HEK293 (cell line): ENCODE data around the gene ARMC7.

Experiments
- CTCF ChIA-PET: fragments of 350-600 bp; formaldehyde crosslinking; extraction: SDS; loops from one replicate; lab custom pipeline; 2021; ENCODE audit warnings: antibody characterized with exemption; lab: Yijun Ruan, JAX
- POLR2A ChIA-PET: fragments of 300-600 bp; formaldehyde crosslinking; extraction: SDS; loops from one replicate; lab custom pipeline; 2020; ENCODE audit warnings: antibody characterized with exemption, inconsistent platforms; lab: Yijun Ruan, JAX
- H3K27ac ChIP-seq: fragments of 200-500 bp; sonication (Bioruptor generic); 2 replicates; pipeline ENCODE4 v1.5.1; 2014; ENCODE audit warnings: low read depth, low read length, control low read depth, inconsistent platforms; ENCODE audit errors: extremely low read depth
- H3K36me3 ChIP-seq, 2 experiments: fragments of 200-500 bp in 1 of 2; sonication (Bioruptor generic) in 1 of 2; 1 replicate in 1 of 2; 2 replicates in 1 of 2; pipeline ENCODE4 v1.5.1; 2014 to 2017; ENCODE audit warnings: inconsistent platforms in 2 of 2, low read length in 2 of 2; ENCODE audit not compliant: control insufficient read depth in 2 of 2, insufficient read depth in 1 of 2
- H3K4me1 ChIP-seq: fragments of 200-500 bp; sonication (Bioruptor generic); 2 replicates; pipeline ENCODE4 v1.5.1; 2014; ENCODE audit warnings: mild to moderate bottlenecking, low read length, inconsistent platforms; ENCODE audit not compliant: control insufficient read depth, insufficient read depth
- H3K4me3 ChIP-seq: 2 replicates; pipeline ENCODE4 v1.5.1; 2011; ENCODE audit warnings: low read depth, mild to moderate bottlenecking, control low read depth, low read length, moderate library complexity
- H3K9me3 ChIP-seq: fragments of 200-500 bp; sonication (Bioruptor generic); 2 replicates; pipeline ENCODE4 v1.5.1; 2014; ENCODE audit warnings: low read depth, low read length, inconsistent platforms; ENCODE audit not compliant: control insufficient read depth, insufficient read depth
- EGR2 ChIP-seq: fragments of 450-650 bp; formaldehyde crosslinking; IDR thresholded peaks from 2 replicates; pipeline ENCODE4 v1.5.1; 2016; ENCODE audit warnings: low read depth, missing biosample characterization, missing genetic modification characterization
- FEZF1 ChIP-seq: fragments of 450-650 bp; formaldehyde crosslinking; IDR thresholded peaks from 2 replicates; pipeline ENCODE4 v1.5.1; 2016; ENCODE audit warnings: missing biosample characterization, missing genetic modification characterization
- GLI2 ChIP-seq: fragments of 450-650 bp; formaldehyde crosslinking; IDR thresholded peaks from 2 replicates; pipeline ENCODE4; 2017; ENCODE audit warnings: missing biosample characterization, missing genetic modification characterization, low read depth, borderline replicate concordance
- HOXD13 ChIP-seq: sonication (generic); formaldehyde crosslinking; IDR thresholded peaks from 2 replicates; pipeline ENCODE4 v1.8.0; 2022; ENCODE audit warnings: missing genetic modification reagents, borderline replicate concordance
- MZF1 ChIP-seq: fragments of 450-650 bp; formaldehyde crosslinking; IDR thresholded peaks from 2 replicates; pipeline ENCODE4 v1.5.1; 2017; ENCODE audit warnings: missing biosample characterization, missing genetic modification characterization, borderline replicate concordance
- OVOL3 ChIP-seq: fragments of 450-650 bp; formaldehyde crosslinking; IDR thresholded peaks from 2 replicates; pipeline ENCODE4 v1.5.1; 2016; ENCODE audit warnings: missing biosample characterization, missing genetic modification characterization
- PRDM1 ChIP-seq: fragments of 450-650 bp; formaldehyde crosslinking; IDR thresholded peaks from 2 replicates; pipeline ENCODE4; 2016; ENCODE audit warnings: missing biosample characterization, missing genetic modification characterization
- ZBTB6 ChIP-seq: fragments of 450-650 bp; formaldehyde crosslinking; IDR thresholded peaks from 2 replicates; pipeline ENCODE4 v1.5.1; 2017; ENCODE audit warnings: missing biosample characterization, missing genetic modification characterization
- ZFHX2 ChIP-seq: fragments of 450-650 bp; formaldehyde crosslinking; conservative IDR thresholded peaks from 2 replicates; pipeline ENCODE4 v1.5.1; 2016; ENCODE audit warnings: missing biosample characterization, missing genetic modification characterization
- ZNF112 ChIP-seq: fragments of 450-650 bp; formaldehyde crosslinking; IDR thresholded peaks from 2 replicates; pipeline ENCODE4 v1.5.0; 2017; ENCODE audit warnings: missing biosample characterization, missing genetic modification characterization
- ZNF146 ChIP-seq: fragments of 450-650 bp; formaldehyde crosslinking; IDR thresholded peaks from 2 replicates; pipeline ENCODE4 v1.5.1; 2016; ENCODE audit warnings: missing biosample characterization, missing genetic modification characterization
- ZNF398 ChIP-seq: fragments of 450-650 bp; formaldehyde crosslinking; IDR thresholded peaks from 2 replicates; pipeline ENCODE4 v1.5.1; 2017; ENCODE audit warnings: missing biosample characterization, missing genetic modification characterization
- ZNF555 ChIP-seq: fragments of 450-650 bp; formaldehyde crosslinking; conservative IDR thresholded peaks from 2 replicates; pipeline ENCODE4 v1.5.1; 2017; ENCODE audit warnings: missing biosample characterization, mild to moderate bottlenecking, missing genetic modification characterization, inconsistent platforms
- ZNF561 ChIP-seq: fragments of 450-650 bp; IDR thresholded peaks from 2 replicates; pipeline ENCODE4 v1.5.1; 2018; ENCODE audit warnings: missing biosample characterization, missing genetic modification characterization, borderline replicate concordance
- ZNF571 ChIP-seq: fragments of 450-650 bp; formaldehyde crosslinking; IDR thresholded peaks from 2 replicates; pipeline ENCODE4 v1.5.0; 2017; ENCODE audit warnings: missing biosample characterization, missing genetic modification characterization
- ZNF580 ChIP-seq: fragments of 450-650 bp; formaldehyde crosslinking; IDR thresholded peaks from 2 replicates; pipeline ENCODE4 v1.5.1; 2016; ENCODE audit warnings: missing biosample characterization, missing genetic modification characterization
- ZNF777 ChIP-seq: fragments of 450-650 bp; formaldehyde crosslinking; IDR thresholded peaks from 2 replicates; pipeline ENCODE4 v1.5.1; 2017; ENCODE audit warnings: missing biosample characterization, missing genetic modification characterization, borderline replicate concordance
- ZNF792 ChIP-seq: fragments of 450-650 bp; formaldehyde crosslinking; IDR thresholded peaks from 2 replicates; pipeline ENCODE4 v1.5.1; 2016; ENCODE audit warnings: missing biosample characterization, missing genetic modification characterization
- TF ChIP-seq, protein P1 (sequence below): fragments of 450-650 bp; formaldehyde crosslinking; IDR thresholded peaks from 2 replicates; pipeline ENCODE4 v1.5.1; 2017; ENCODE audit warnings: missing biosample characterization, missing genetic modification characterization
- TF ChIP-seq, protein P2 (sequence below): fragments of 450-650 bp; formaldehyde crosslinking; IDR thresholded peaks from 2 replicates; pipeline ENCODE4 v1.5.1; 2016; ENCODE audit warnings: missing biosample characterization, missing genetic modification characterization
- TF ChIP-seq, protein P3 (sequence below): fragments of 450-650 bp; formaldehyde crosslinking; IDR thresholded peaks from 2 replicates; pipeline ENCODE4 v1.5.1; 2016; ENCODE audit warnings: missing biosample characterization, missing genetic modification characterization

ARMC7 gene

DNA sequence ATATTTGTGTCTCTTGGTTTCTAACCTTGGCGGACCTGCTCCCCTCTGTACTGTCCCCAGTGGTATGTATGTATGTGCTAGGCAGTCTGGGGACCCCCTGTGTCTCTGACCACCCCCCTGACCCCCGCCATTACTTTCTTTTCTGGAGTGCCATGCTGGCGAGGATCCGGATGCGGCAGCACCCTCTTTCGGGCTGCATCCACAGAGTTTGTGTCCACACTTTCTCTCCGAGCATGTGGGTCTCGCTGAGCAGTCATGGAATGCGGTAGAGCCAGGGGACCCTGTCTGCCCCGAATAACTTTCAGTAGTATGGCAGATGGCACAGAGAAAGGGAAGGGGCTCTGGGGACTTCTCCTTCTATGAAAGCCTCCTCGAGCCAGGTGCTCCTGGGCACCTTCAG lies 45.7 kb upstream of the ARMC7 start (continued):
- TF ChIP-seq, protein P1, sequence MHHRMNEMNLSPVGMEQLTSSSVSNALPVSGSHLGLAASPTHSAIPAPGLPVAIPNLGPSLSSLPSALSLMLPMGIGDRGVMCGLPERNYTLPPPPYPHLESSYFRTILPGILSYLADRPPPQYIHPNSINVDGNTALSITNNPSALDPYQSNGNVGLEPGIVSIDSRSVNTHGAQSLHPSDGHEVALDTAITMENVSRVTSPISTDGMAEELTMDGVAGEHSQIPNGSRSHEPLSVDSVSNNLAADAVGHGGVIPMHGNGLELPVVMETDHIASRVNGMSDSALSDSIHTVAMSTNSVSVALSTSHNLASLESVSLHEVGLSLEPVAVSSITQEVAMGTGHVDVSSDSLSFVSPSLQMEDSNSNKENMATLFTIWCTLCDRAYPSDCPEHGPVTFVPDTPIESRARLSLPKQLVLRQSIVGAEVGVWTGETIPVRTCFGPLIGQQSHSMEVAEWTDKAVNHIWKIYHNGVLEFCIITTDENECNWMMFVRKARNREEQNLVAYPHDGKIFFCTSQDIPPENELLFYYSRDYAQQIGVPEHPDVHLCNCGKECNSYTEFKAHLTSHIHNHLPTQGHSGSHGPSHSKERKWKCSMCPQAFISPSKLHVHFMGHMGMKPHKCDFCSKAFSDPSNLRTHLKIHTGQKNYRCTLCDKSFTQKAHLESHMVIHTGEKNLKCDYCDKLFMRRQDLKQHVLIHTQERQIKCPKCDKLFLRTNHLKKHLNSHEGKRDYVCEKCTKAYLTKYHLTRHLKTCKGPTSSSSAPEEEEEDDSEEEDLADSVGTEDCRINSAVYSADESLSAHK (tag by site-specific recombination): no peak
- TF ChIP-seq FEZF1 (no peak), OVOL3 (tag by site-specific recombination) (no peak), ZNF571 (tag by site-specific recombination) (no peak), ZNF146 (tag by site-specific recombination) (no peak)

GRCh38 chr17:75064460-75064859 lies 45.3 kb upstream of the ARMC7 start:
- Histone ChIP-seq H3K36me3 (peaks cover 18 to 60% of the 10 kb centered on the region in 2 experiments), H3K4me1 (no peaks in the 10 kb centered on the region), H3K4me3 (no peak overlapping the region), H3K9me3 (no peaks in the 10 kb centered on the region), H3K27ac (no peak overlapping the region)
- ChIA-PET POLR2A (interaction anchor here (0.6 to 1.0 kb wide), 2 partner anchors 45 to 528 kb away, joined by 3 read pairs; partner anchors contain the start of gene ARMC7), CTCF (interaction anchor here (0.7 to 15.6 kb wide), 5 partner anchors 8 to 1649 kb away, joined by 3 to 117 read pairs (median 4); partner anchors contain the start of gene ARMC7)
- TF ChIP-seq ZNF792 (tag by site-specific recombination) (no peak), ZFHX2 (tag by site-specific recombination) (no peak), EGR2 (tag by site-specific recombination) (no peak), ZNF561 (no peak), PRDM1 (tag by site-specific recombination) (no peak)
- TF ChIP-seq, protein P2, sequence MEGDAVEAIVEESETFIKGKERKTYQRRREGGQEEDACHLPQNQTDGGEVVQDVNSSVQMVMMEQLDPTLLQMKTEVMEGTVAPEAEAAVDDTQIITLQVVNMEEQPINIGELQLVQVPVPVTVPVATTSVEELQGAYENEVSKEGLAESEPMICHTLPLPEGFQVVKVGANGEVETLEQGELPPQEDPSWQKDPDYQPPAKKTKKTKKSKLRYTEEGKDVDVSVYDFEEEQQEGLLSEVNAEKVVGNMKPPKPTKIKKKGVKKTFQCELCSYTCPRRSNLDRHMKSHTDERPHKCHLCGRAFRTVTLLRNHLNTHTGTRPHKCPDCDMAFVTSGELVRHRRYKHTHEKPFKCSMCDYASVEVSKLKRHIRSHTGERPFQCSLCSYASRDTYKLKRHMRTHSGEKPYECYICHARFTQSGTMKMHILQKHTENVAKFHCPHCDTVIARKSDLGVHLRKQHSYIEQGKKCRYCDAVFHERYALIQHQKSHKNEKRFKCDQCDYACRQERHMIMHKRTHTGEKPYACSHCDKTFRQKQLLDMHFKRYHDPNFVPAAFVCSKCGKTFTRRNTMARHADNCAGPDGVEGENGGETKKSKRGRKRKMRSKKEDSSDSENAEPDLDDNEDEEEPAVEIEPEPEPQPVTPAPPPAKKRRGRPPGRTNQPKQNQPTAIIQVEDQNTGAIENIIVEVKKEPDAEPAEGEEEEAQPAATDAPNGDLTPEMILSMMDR: no peak

DNA sequence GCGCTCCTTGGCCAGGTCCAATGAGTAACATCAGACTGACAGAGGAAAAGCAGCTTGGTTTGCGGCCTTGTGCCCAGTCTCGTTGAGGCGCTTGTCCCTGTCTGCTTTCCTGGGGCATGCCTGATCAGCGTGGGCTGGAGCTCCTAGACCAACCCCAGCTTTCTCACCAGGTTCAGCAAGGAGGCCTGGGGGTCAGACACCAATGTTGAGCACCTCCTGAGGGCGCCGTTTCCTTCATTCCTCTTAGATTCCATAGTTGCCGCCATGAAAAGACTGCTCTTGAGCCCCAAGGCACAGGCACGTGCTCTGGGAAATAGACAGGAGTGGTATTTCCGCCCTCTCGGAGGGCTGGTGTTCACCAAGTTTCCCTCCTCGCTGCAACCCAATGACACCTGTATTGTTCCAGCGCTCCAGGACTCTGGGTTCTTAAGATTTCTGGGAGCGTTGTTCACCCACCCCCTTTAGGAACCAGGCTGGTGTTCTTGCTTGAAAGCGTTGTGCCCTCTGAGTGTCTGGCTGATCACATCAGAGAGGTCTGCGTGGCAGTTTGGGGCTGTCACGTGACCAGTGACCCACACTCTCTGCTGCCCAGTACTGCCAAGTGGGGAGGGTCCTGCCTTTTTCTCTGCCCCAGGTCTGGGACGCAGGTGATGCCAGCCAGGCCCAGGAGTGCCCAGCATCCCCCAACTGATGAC lies 44.8 kb upstream of the ARMC7 start:
- CTCF ChIA-PET: interaction anchor here (0.7 to 15.6 kb wide), 6 partner anchors 9 to 1648 kb away, joined by 3 to 117 read pairs (median 4); partner anchors contain the start of gene ARMC7
- no peak overlapping the region for H3K4me3 ChIP-seq
- H3K27ac ChIP-seq: no peak overlapping the region
- no peaks in the 10 kb centered on the region for H3K4me1 ChIP-seq
- POLR2A ChIA-PET: interaction anchor here (1.0 kb wide), 1 partner anchor 45 kb away, joined by 3 read pairs; the partner anchor contains the start of gene ARMC7
- H3K9me3 ChIP-seq: no peaks in the 10 kb centered on the region
- H3K36me3 ChIP-seq: peaks cover 18 to 54% of the 10 kb centered on the region in 2 experiments
- no peak for TF ChIP-seq ZNF777 (tag by site-specific recombination)
- TF ChIP-seq, protein P3, sequence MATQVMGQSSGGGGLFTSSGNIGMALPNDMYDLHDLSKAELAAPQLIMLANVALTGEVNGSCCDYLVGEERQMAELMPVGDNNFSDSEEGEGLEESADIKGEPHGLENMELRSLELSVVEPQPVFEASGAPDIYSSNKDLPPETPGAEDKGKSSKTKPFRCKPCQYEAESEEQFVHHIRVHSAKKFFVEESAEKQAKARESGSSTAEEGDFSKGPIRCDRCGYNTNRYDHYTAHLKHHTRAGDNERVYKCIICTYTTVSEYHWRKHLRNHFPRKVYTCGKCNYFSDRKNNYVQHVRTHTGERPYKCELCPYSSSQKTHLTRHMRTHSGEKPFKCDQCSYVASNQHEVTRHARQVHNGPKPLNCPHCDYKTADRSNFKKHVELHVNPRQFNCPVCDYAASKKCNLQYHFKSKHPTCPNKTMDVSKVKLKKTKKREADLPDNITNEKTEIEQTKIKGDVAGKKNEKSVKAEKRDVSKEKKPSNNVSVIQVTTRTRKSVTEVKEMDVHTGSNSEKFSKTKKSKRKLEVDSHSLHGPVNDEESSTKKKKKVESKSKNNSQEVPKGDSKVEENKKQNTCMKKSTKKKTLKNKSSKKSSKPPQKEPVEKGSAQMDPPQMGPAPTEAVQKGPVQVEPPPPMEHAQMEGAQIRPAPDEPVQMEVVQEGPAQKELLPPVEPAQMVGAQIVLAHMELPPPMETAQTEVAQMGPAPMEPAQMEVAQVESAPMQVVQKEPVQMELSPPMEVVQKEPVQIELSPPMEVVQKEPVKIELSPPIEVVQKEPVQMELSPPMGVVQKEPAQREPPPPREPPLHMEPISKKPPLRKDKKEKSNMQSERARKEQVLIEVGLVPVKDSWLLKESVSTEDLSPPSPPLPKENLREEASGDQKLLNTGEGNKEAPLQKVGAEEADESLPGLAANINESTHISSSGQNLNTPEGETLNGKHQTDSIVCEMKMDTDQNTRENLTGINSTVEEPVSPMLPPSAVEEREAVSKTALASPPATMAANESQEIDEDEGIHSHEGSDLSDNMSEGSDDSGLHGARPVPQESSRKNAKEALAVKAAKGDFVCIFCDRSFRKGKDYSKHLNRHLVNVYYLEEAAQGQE (tag by site-specific recombination): no peak
- no peak for TF ChIP-seq ZNF555
- no peak for TF ChIP-seq ZNF580 (tag by site-specific recombination)
- TF ChIP-seq ZBTB6: no peak
- TF ChIP-seq GLI2 (tag by site-specific recombination): no peak
- no peak for TF ChIP-seq MZF1 (tag by site-specific recombination)
- no peak for TF ChIP-seq HOXD13
- no peak for TF ChIP-seq ZNF112 (tag by site-specific recombination)
- TF ChIP-seq ZNF398: no peak
